Sigmoid colon (tissue), 4 donors: ENCODE data around the gene GJC1.

Experiments used
- POLR2A ChIP-seq, 2 donors: fragments of 450-650 bp; IDR thresholded peaks; one replicate each; pipeline ENCODE4 v1.6.1; 2016; ENCODE audit warnings: antibody characterized with exemption in 2 of 2, mild to moderate bottlenecking in 2 of 2, moderate library complexity in 2 of 2
- POLR2AphosphoS5 ChIP-seq, 4 donors: sonication (generic); formaldehyde crosslinking; IDR thresholded peaks; one replicate each; pipeline ENCODE4 v1.6.1; 2017; ENCODE audit warnings: antibody characterized with exemption in 4 of 4

- TF ChIP-seq POLR2A (IDR thresholded peaks at IDR 0.05): no peak
- TF ChIP-seq POLR2AphosphoS5 (IDR thresholded peaks at IDR 0.05): no peak
Measured at GRCh38 chr17:44859701-44860100, 29.6 kb upstream of the GJC1 start.
